ENCODE measurements around the gene CCL13.

DNA sequence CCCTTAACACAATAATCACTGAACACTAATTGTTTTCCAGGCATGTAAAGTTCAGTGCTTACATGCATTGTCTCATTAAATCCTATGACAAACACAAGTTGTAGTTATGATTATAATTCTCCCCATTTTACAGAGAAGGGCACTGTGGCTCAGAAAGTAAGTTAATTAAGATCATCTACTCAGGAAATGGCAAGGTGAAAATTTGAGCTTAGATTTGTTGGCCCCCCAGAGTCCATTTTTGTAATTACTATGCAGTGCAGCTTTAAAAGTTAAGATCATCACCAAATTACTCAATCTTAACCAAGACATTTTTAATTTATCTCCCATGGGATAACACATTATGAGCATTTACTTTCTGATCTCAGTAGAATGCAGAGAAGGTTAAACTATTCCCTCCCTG lies 41.0 kb downstream of the CCL13 start:
- TF ChIP-seq, protein P1, sequence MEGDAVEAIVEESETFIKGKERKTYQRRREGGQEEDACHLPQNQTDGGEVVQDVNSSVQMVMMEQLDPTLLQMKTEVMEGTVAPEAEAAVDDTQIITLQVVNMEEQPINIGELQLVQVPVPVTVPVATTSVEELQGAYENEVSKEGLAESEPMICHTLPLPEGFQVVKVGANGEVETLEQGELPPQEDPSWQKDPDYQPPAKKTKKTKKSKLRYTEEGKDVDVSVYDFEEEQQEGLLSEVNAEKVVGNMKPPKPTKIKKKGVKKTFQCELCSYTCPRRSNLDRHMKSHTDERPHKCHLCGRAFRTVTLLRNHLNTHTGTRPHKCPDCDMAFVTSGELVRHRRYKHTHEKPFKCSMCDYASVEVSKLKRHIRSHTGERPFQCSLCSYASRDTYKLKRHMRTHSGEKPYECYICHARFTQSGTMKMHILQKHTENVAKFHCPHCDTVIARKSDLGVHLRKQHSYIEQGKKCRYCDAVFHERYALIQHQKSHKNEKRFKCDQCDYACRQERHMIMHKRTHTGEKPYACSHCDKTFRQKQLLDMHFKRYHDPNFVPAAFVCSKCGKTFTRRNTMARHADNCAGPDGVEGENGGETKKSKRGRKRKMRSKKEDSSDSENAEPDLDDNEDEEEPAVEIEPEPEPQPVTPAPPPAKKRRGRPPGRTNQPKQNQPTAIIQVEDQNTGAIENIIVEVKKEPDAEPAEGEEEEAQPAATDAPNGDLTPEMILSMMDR (IDR thresholded peaks at IDR 0.05), result no peak
- TF ChIP-seq POLR2A (IDR thresholded peaks at IDR 0.05) (no peak), EP300 (IDR thresholded peaks at IDR 0.05) (no peak)
